ENCODE data around the gene ACP3.

DNA sequence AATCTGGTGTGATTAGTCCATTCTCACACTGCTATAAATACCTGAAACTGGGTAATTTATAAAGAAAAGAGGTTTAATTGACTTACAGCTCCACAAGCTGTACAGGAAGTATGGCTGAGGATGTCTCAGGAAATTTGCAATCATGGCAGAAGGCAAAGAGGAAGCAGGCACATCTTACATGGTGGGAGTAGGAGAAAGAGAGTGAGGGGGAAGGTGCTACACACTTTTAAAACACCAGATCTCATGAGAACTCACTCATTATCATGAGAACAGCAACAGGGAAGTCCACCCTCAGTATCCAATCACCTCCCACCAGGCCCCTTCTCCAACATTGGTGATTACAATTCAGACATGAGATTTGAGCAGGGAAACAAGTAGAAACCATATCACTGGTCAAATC is 24.0 kb upstream of the ACP3 start:
- no peak for TF ChIP-seq CTCF (IDR thresholded peaks at IDR 0.05)
- no peak for TF ChIP-seq POLR2A (IDR thresholded peaks at IDR 0.05)
